Bronchial epithelial cell (primary cell): Measurements from ENCODE around the gene CSF3. TPM values are rescaled to one million over a fixed set of nuclear protein-coding genes. Genes with fewer than 3 reads are reported as not detected.

ENCODE experiments used
- DNase-seq: peaks from one replicate; pipeline ENCODE4 v3.0.0-alpha.2; 2010; ENCODE audit warnings: low read depth
- FAIRE-seq: peaks from 2 replicates; lab custom pipeline; 2011; peaks lifted over from hg19 to GRCh38; lab: Jason Lieb, UNC
- H3K27me3 ChIP-seq: 2 replicates; pipeline ENCODE4 v1.5.1; 2011; ENCODE audit warnings: low read length; ENCODE audit not compliant: control insufficient read depth, insufficient read depth
- H3K36me3 ChIP-seq: 2 replicates; pipeline ENCODE4 v1.5.1; 2011; ENCODE audit warnings: low read length; ENCODE audit not compliant: control insufficient read depth, insufficient read depth
- H3K4me3 ChIP-seq: 2 replicates; pipeline ENCODE4 v1.5.1; 2011; ENCODE audit warnings: mild to moderate bottlenecking, low read depth, low read length, control low read depth
- total RNA-seq: library from RNA; depleted of rRNA; stranded (reverse); fragments of >200 nt; gene quantifications from 2 replicates; pipeline ENCODE4 v1.2.1, GENCODE V29; 2014
- TF ChIP-seq, protein P1 (sequence below): IDR thresholded peaks from 2 replicates; pipeline ENCODE4 v1.5.1; 2011; ENCODE audit warnings: mild to moderate bottlenecking, moderate library complexity, low read length, control low read depth, inconsistent platforms; ENCODE audit not compliant: insufficient read depth, severe bottlenecking

CSF3 gene
- total RNA-seq, 1 donor from 2014 or later: under 0.01 TPM

DNA sequence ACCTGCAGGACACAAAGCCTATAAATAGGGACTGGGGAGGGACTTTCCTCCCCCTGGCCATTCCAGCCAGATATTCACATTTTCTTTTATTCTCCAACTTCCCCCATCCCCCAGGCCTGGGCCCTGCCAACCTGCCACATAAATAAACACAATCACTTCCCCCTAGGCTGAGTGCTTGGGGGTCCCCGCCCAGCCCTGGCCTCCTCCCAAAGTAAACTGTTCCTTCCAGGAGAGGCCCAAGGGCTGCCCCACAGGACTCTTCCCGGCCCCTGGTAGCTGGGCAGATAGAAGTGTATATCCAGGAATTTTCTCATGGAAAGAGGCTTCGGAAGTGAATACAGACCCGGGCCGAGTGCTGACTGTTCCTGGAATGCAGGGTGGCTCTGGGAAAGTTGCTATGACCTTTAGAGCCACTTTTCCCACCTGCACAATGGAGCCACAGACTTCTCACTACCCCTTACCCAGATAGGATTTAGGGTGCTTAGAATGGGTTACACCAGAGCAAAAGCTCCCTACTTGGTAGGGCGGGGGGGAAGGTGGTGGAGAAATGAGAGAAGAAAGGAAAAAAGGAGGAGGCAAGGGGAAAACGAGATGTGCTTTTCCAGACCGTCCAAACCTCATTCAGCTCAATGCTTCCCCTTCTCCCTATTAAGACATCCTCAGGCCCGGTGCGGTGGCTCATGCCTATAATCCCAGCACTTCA is 8.5 kb downstream of the CSF3 start:
- Histone ChIP-seq H3K27me3 (no peaks in the 10 kb centered on the region), H3K36me3 (peaks cover 14% of the 10 kb centered on the region), H3K4me3 (no peak overlapping the region)
- no peak for FAIRE-seq
- TF ChIP-seq, protein P1, sequence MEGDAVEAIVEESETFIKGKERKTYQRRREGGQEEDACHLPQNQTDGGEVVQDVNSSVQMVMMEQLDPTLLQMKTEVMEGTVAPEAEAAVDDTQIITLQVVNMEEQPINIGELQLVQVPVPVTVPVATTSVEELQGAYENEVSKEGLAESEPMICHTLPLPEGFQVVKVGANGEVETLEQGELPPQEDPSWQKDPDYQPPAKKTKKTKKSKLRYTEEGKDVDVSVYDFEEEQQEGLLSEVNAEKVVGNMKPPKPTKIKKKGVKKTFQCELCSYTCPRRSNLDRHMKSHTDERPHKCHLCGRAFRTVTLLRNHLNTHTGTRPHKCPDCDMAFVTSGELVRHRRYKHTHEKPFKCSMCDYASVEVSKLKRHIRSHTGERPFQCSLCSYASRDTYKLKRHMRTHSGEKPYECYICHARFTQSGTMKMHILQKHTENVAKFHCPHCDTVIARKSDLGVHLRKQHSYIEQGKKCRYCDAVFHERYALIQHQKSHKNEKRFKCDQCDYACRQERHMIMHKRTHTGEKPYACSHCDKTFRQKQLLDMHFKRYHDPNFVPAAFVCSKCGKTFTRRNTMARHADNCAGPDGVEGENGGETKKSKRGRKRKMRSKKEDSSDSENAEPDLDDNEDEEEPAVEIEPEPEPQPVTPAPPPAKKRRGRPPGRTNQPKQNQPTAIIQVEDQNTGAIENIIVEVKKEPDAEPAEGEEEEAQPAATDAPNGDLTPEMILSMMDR: no peak
- no peak for DNase-seq

- Histone ChIP-seq H3K27me3 (no peaks in the 10 kb centered on the region), H3K4me3 (no peak overlapping the region), H3K36me3 (peaks cover 9% of the 10 kb centered on the region)
- TF ChIP-seq, protein P1: no peak
- FAIRE-seq: no peak
- DNase-seq: peak; percentile 44
Measured at GRCh38 chr17:40024901-40025300, 9.7 kb downstream of the CSF3 start.

DNA sequence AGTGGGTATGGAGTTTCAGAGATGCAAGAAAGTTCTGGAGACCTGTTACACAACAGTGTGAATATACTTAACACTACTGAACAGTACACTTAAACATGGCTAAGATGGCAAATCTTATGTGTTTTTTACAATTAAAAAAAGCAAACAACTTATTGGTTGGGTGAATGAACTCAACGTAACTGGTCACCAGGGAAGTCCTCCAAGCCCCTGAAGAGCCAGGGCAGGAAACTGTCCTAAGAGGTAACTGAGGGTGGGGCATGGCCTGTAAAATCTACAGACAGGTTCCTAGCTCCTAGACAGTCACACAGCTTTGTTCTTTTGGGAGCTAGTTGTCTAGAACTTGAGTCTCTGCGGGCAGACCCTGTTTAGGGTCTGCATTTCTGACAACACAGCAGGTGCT is 10.3 kb downstream of the CSF3 start:
- TF ChIP-seq, protein P1: no peak
- Histone ChIP-seq H3K36me3 (peaks cover 7% of the 10 kb centered on the region), H3K4me3 (no peak overlapping the region), H3K27me3 (no peaks in the 10 kb centered on the region)
- DNase-seq (no peak), FAIRE-seq (no peak)

GRCh38 chr17:40025991-40026815 is 11.0 kb downstream of the CSF3 start:
- DNase-seq: peak; percentile 76

DNA sequence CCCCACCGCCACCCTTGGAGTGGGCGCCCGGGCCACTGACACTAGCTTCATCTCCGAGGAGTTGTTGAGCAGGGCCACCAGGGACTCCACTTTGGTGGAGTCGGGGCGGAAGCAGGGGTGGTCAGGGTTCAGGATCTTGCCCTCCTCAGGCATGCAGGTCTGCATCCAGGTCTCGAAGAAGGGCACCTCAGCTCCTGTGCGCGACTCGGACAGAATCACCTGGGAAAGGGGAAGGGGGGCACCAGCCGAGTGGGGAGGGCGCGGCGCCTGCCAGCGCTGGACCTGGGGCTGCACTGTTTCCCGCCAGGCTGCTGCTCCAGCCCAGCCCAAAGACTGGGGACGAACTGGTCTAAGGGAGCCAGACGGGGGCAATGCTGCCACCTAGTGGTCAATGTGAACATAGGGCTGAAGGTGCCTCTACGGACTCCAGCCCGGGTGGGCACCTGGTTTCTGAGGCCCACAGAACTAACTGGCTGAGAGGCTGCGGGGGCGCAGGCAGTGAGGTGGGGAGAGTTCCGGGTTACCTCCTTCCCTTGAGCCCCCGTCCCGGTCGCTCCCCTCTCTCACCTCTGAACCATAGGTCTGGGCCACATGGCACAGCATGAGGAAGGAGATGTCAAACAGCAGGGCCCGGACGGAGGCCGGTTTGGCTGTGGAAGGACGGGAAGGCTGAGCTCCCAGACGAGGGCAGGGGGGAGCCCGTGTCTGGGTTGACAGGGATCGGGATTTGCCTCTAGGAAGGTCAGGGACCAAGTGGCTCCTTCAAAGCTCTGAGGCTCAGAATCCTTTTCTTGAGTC is 11.8 kb downstream of the CSF3 start:
- FAIRE-seq: no peak
- TF ChIP-seq, protein P1: peak; percentile 92
- peaks cover 15% of the 10 kb centered on the region for H3K36me3 ChIP-seq
- H3K4me3 ChIP-seq: no peak overlapping the region
- no peaks in the 10 kb centered on the region for H3K27me3 ChIP-seq
- DNase-seq: peak; percentile 72

More at GRCh38 chr17:40025991-40026815, 11.0 kb downstream of the CSF3 start:
- Histone ChIP-seq H3K36me3 (peaks cover 7% of the 10 kb centered on the region), H3K27me3 (no peaks in the 10 kb centered on the region), H3K4me3 (no peak overlapping the region)
- TF ChIP-seq, protein P1: no peak
- peak; percentile 73 for FAIRE-seq
